ENCODE results near the gene NPR2.

GRCh38 chr9:35801328-35802128 lies 10.1 kb downstream of the NPR2 start:
- TF ChIP-seq EP300 (IDR thresholded peaks at IDR 0.05): no peak
- TF ChIP-seq POLR2A (IDR thresholded peaks at IDR 0.05): no peak
- TF ChIP-seq CTCF (IDR thresholded peaks at IDR 0.05): no peak
